DOHH2 (cell line): ENCODE measurements around the gene FRAS1.

Source experiments
- H3F3A ChIP-seq: fragments of 200-600 bp; sonication (generic), shearing (Covaris generic); 2 replicates; pipeline ENCODE4 v1.6.0; 2016; ENCODE audit warnings: antibody characterized with exemption, mild to moderate bottlenecking; ENCODE audit not compliant: control insufficient read depth, insufficient read depth
- H3K27ac ChIP-seq: fragments of 200-600 bp; sonication (generic); 2 replicates; pipeline ENCODE4 v1.5.1; 2014; ENCODE audit warnings: low read depth, mild to moderate bottlenecking, low read length, moderate library complexity
- H3K27me3 ChIP-seq: fragments of 200-600 bp; sonication (generic); 2 replicates; pipeline ENCODE4 v1.6.1; 2014; ENCODE audit warnings: mild to moderate bottlenecking, low read length, mixed read lengths; ENCODE audit not compliant: control insufficient read depth
- H3K36me3 ChIP-seq: fragments of 200-600 bp; sonication (generic); 2 replicates; pipeline ENCODE4 v1.6.1; 2014; ENCODE audit warnings: mild to moderate bottlenecking, low read length, moderate library complexity, mixed read lengths; ENCODE audit not compliant: control insufficient read depth
- H3K4me1 ChIP-seq: fragments of 200-600 bp; sonication (generic); 2 replicates; pipeline ENCODE4 v1.6.1; 2014; ENCODE audit warnings: mild to moderate bottlenecking, low read length, mixed read lengths; ENCODE audit not compliant: control insufficient read depth
- H3K4me2 ChIP-seq: fragments of 200-600 bp; sonication (generic); 2 replicates; pipeline ENCODE4 v1.6.0; 2014; ENCODE audit warnings: mild to moderate bottlenecking, low read length, moderate library complexity
- H3K4me3 ChIP-seq: fragments of 200-600 bp; sonication (generic); 2 replicates; pipeline ENCODE4 v1.5.1; 2014; ENCODE audit warnings: mild to moderate bottlenecking, low read length, mixed read lengths
- H3K79me2 ChIP-seq: fragments of 200-600 bp; sonication (generic); 2 replicates; pipeline ENCODE4 v1.6.1; 2014; ENCODE audit warnings: mild to moderate bottlenecking, low read length, mixed read lengths; ENCODE audit not compliant: control insufficient read depth
- H3K9me2 ChIP-seq: fragments of 200-600 bp; sonication (generic); replicated peaks from 2 replicates; pipeline ENCODE4 v1.6.1; 2014; ENCODE audit warnings: mild to moderate bottlenecking, low read length, mixed read lengths; ENCODE audit not compliant: control insufficient read depth
- H3K9me3 ChIP-seq: fragments of 200-600 bp; sonication (generic); 2 replicates; pipeline ENCODE4 v1.6.1; 2014; ENCODE audit warnings: antibody characterized with exemption, low read length, mixed read lengths; ENCODE audit not compliant: control insufficient read depth, insufficient read depth
- H4K20me1 ChIP-seq: fragments of 200-600 bp; sonication (generic); 2 replicates; pipeline ENCODE4 v1.6.0; 2014; ENCODE audit warnings: low read depth, mild to moderate bottlenecking, antibody characterized with exemption, low read length, moderate library complexity; ENCODE audit not compliant: control insufficient read depth, insufficient read depth
- CTCF ChIP-seq: fragments of 200-600 bp; sonication (generic); IDR thresholded peaks from one replicate; pipeline ENCODE4 v1.5.1; 2014; ENCODE audit warnings: antibody characterized with exemption, mild to moderate bottlenecking, low read depth, low read length; ENCODE audit not compliant: poor library complexity, severe bottlenecking
- EZH2phosphoT487 ChIP-seq: fragments of 200-600 bp; sonication (generic); IDR thresholded peaks from 2 replicates; pipeline ENCODE4 v1.6.1; 2017; ENCODE audit warnings: borderline replicate concordance, mild to moderate bottlenecking, antibody characterized with exemption, low read length, moderate library complexity, mixed read lengths

The FRAS1 gene

GRCh38 chr4:78061939-78062570 lies 4.9 kb downstream of the FRAS1 start:
- TF ChIP-seq CTCF (no peak), EZH2phosphoT487 (no peak)
- H3K36me3 ChIP-seq, result no peaks in the 10 kb centered on the region
- H3K9me2 ChIP-seq, result no peaks in the 10 kb centered on the region
- H3K4me2 ChIP-seq, result no peak overlapping the region
- no peaks in the 10 kb centered on the region for H3K79me2 ChIP-seq
- peaks cover 39% of the 10 kb centered on the region for H3K27me3 ChIP-seq
- no peaks in the 10 kb centered on the region for H3K9me3 ChIP-seq
- no peaks in the 10 kb centered on the region for H4K20me1 ChIP-seq
- no peak overlapping the region for H3K4me3 ChIP-seq
- no peaks in the 10 kb centered on the region for H3F3A ChIP-seq
- H3K27ac ChIP-seq, result no peak overlapping the region
- H3K4me1 ChIP-seq, result peaks cover 11% of the 10 kb centered on the region

GRCh38 chr4:78065508-78066192 lies 8.5 kb downstream of the FRAS1 start:
- H3K4me2 ChIP-seq, result no peak overlapping the region

GRCh38 chr4:78068481-78068880 lies 11.4 kb downstream of the FRAS1 start:
- Histone ChIP-seq H3K36me3 (no peaks in the 10 kb centered on the region), H3K4me2 (no peak overlapping the region)

More at GRCh38 chr4:78065508-78066192, 8.5 kb downstream of the FRAS1 start:
- Histone ChIP-seq H3K9me2 (no peaks in the 10 kb centered on the region), H3F3A (no peaks in the 10 kb centered on the region), H3K79me2 (no peaks in the 10 kb centered on the region), H3K4me3 (no peak overlapping the region), H3K4me1 (no peaks in the 10 kb centered on the region), H3K9me3 (no peaks in the 10 kb centered on the region), H3K36me3 (no peaks in the 10 kb centered on the region), H3K27me3 (peaks cover 13% of the 10 kb centered on the region), H4K20me1 (no peaks in the 10 kb centered on the region), H3K27ac (no peak overlapping the region)
- TF ChIP-seq EZH2phosphoT487 (no peak), CTCF (no peak)

More at GRCh38 chr4:78068481-78068880, 11.4 kb downstream of the FRAS1 start:
- Histone ChIP-seq H4K20me1 (no peaks in the 10 kb centered on the region), H3K4me3 (no peak overlapping the region), H3F3A (no peaks in the 10 kb centered on the region), H3K79me2 (no peaks in the 10 kb centered on the region), H3K27me3 (peaks cover under 1% of the 10 kb centered on the region; the same call in 1 of the 2 replicates), H3K4me1 (no peaks in the 10 kb centered on the region), H3K9me2 (no peaks in the 10 kb centered on the region), H3K9me3 (no peaks in the 10 kb centered on the region), H3K27ac (no peak overlapping the region)
- no peak for TF ChIP-seq EZH2phosphoT487
- no peak for TF ChIP-seq CTCF
